ENCODE results near the gene DNAH6. TPM values are rescaled to one million over a fixed set of nuclear protein-coding genes. Genes with fewer than 3 reads are reported as not detected.
"Not testable (repeated sequence)": the region's sequence is repeated elsewhere in the genome, so short reads cannot be mapped to it uniquely, and the experiment has no call there.

The DNAH6 gene
- total and polyA plus RNA-seq, 2 of the 13 experiments (the other 11 are each of a cell fraction or from before 2014, with no cell fraction given): 0.01 TPM; not detected in 1

DNA sequence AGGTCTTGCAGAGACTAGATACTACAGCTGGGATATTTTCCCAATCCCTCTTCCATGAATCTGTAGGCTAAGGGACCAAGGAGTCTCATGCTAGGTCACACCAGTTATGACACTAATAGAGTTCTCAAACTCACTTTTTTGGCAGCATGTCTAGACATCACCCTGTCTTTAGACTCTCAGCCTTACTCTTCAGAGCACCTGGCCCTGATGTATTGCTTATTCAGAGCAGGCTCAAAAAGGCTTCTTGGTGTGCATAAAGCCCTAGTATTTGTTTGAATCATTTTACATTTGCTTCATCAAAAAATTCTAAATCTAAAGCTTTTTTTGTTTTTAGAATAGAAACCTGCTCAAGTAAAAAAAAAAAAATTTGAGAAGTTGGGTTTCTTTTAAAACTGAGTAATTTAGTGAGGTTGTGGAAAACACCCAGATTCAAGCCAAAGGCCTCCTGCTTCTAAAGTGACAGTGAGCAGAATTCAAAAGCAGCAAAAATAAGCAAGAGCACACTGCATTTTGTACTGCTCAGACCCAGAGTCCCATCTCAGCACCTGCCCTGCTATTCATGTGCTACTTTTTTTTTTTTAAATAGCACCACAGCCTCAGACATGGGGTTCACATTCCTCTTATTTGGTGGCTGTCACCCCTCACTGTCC, 18.0 kb upstream of the DNAH6 start (continued):
- TF ChIP-seq TCF12 (IDR thresholded peaks at IDR 0.05) (no peak), TCF12 (CRISPR knock-in tag; IDR thresholded peaks at IDR 0.05) (no peak), SP2 (CRISPR knock-in tag; IDR thresholded peaks at IDR 0.05) (no peak)

DNA sequence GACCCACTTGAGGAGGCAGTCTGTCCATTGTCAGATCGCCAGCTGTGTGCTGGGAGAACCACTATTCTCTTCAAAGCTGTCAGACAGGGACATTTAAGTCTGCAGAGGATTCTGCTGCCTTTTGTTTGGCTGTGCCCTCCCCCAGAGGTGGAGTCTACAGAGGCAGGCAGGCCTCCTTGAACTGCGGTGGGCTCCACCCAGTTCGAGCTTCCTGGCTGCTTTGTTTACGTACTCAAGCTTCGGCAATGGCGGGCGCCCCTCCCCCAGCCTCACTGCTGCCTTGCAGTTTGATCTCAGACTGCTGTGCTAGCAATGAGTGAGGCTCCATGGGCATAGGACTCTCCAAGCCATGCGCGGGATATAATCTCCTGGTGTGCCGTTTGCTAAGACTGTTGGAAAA, 5.3 kb upstream of the DNAH6 start:
- not testable (repeated sequence) for FAIRE-seq

More for the DNA sequence above, 5.3 kb upstream of the DNAH6 start:
- H4K20me1 ChIP-seq (ENCODE audit: insufficient read depth, low read length); H3K36me3 ChIP-seq (replicated peaks in 1 of 2; ENCODE audit: control insufficient read depth in 1 of 2, insufficient read depth in 2 of 2, low read length in 2 of 2); H3K27ac ChIP-seq (ENCODE audit: extremely low read length, insufficient read depth, low read length); in situ Hi-C loops (cut with HindIII; ENCODE audit: extremely low pct_ligation_motif_present, low pct_unique_long_range_greater_than_20kb); H3K79me2 ChIP-seq (ENCODE audit: insufficient read depth, low read length); DNase-seq (ENCODE audit: low spot score); H3K27me3 ChIP-seq (ENCODE audit: control insufficient read depth in 1 of 2, insufficient read depth in 2 of 2, low read length in 2 of 2); H3K4me2 ChIP-seq (ENCODE audit: low read depth, low read length); POLR2A ChIA-PET; H3K9ac ChIP-seq (ENCODE audit: insufficient read depth, low read depth, low read length); ATAC-seq; H2AFZ ChIP-seq (ENCODE audit: low read length); H3K9me3 ChIP-seq (ENCODE audit: low read length); CTCF ChIA-PET (ENCODE audit: low intra/inter-chr PET ratio, low total read pairs); H3K4me3 ChIP-seq (replicated peaks in 1 of 3; ENCODE audit: insufficient read depth in 1 of 3, low read depth in 2 of 3, low read length in 3 of 3); BruUV-seq (replicated peaks); intact Hi-C loops (cut with micrococcal nuclease; ENCODE audit: unreplicated experiment); H3K4me1 ChIP-seq (ENCODE audit: insufficient read depth, low read length): not testable (repeated sequence)
- WGBS (ENCODE audit: low lambda C conversion rate): 32% methylated on average over 5 of the region's 10 CpGs
- peak; percentile 24; the same call in 1 of the 2 replicates for TF ChIP-seq ZMYM4 (CRISPR knock-in tag; IDR thresholded peaks at IDR 0.05)
- TF ChIP-seq, protein P1, sequence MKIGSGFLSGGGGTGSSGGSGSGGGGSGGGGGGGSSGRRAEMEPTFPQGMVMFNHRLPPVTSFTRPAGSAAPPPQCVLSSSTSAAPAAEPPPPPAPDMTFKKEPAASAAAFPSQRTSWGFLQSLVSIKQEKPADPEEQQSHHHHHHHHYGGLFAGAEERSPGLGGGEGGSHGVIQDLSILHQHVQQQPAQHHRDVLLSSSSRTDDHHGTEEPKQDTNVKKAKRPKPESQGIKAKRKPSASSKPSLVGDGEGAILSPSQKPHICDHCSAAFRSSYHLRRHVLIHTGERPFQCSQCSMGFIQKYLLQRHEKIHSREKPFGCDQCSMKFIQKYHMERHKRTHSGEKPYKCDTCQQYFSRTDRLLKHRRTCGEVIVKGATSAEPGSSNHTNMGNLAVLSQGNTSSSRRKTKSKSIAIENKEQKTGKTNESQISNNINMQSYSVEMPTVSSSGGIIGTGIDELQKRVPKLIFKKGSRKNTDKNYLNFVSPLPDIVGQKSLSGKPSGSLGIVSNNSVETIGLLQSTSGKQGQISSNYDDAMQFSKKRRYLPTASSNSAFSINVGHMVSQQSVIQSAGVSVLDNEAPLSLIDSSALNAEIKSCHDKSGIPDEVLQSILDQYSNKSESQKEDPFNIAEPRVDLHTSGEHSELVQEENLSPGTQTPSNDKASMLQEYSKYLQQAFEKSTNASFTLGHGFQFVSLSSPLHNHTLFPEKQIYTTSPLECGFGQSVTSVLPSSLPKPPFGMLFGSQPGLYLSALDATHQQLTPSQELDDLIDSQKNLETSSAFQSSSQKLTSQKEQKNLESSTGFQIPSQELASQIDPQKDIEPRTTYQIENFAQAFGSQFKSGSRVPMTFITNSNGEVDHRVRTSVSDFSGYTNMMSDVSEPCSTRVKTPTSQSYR (CRISPR knock-in tag; IDR thresholded peaks at IDR 0.05; ENCODE audit: borderline replicate concordance): peak; percentile 76
